ENCODE measurements around the gene CHKB.
"Not testable (repeated sequence)": the region's sequence is repeated elsewhere in the genome, so short reads cannot be mapped to it uniquely, and the experiment has no call there.

The CHKB gene

GRCh38 chr22:50621356-50621880 lies 38.8 kb upstream of the CHKB start:
- Mint-ChIP-seq H3K9me3 (no peaks in the 10 kb centered on the region), H3K36me3 (no peaks in the 10 kb centered on the region), H3K27me3 (no peaks in the 10 kb centered on the region), H3K4me3 (peak overlapping the region; percentile 92), H3K4me1 (peaks cover 20% of the 10 kb centered on the region), H3K27ac (peak overlapping the region; percentile 98)
- ATAC-seq (ENCODE audit: low read depth) (peak; percentile 42), DNase-seq (ENCODE audit: low spot score in 2 of 2) (peak; percentile 41 to 51)

- DNase-seq (ENCODE audit: low spot score in 2 of 2): peak; percentile 71 to 87
- Mint-ChIP-seq H3K4me3 (peak overlapping the region; percentile 92), H3K27ac (peak overlapping the region; percentile 98), H3K4me1 (peaks cover 20% of the 10 kb centered on the region), H3K9me3 (no peaks in the 10 kb centered on the region), H3K36me3 (no peaks in the 10 kb centered on the region), H3K27me3 (no peaks in the 10 kb centered on the region)
- ATAC-seq (ENCODE audit: low read depth): peak; percentile 69
Measured at GRCh38 chr22:50620593-50621355, 38.1 kb upstream of the CHKB start.

- not testable (repeated sequence) for ATAC-seq (ENCODE audit: low read depth); H3K9me3 Mint-ChIP-seq; H3K4me1 Mint-ChIP-seq; H3K4me3 Mint-ChIP-seq; H3K36me3 Mint-ChIP-seq; DNase-seq (ENCODE audit: low spot score in 2 of 2)
- peak overlapping the region; percentile 58 for H3K27ac Mint-ChIP-seq
- peaks cover 16% of the 10 kb centered on the region for H3K27me3 Mint-ChIP-seq
Measured at GRCh38 chr22:50614296-50614695, 31.6 kb upstream of the CHKB start.

GRCh38 chr22:50613291-50613981 lies 30.8 kb upstream of the CHKB start:
- ATAC-seq (ENCODE audit: low read depth): no peak

GRCh38 chr22:50612528-50613221 lies 30.0 kb upstream of the CHKB start:
- Mint-ChIP-seq H3K4me1 (peaks cover 2% of the 10 kb centered on the region), H3K9me3 (peaks cover 2% of the 10 kb centered on the region), H3K4me3 (no peak overlapping the region), H3K27me3 (peaks cover 25% of the 10 kb centered on the region), H3K36me3 (peaks cover 3% of the 10 kb centered on the region), H3K27ac (no peak overlapping the region)
- DNase-seq (ENCODE audit: low spot score in 2 of 2) (no peak), ATAC-seq (ENCODE audit: low read depth) (peak; percentile 41)

More at GRCh38 chr22:50613291-50613981, 30.8 kb upstream of the CHKB start:
- H3K27ac Mint-ChIP-seq: no peak overlapping the region
- H3K36me3 Mint-ChIP-seq: peaks cover 3% of the 10 kb centered on the region
- peaks cover 2% of the 10 kb centered on the region for H3K4me1 Mint-ChIP-seq
- H3K27me3 Mint-ChIP-seq: peaks cover 22% of the 10 kb centered on the region
- DNase-seq (ENCODE audit: low spot score in 2 of 2): no peak
- peaks cover 2% of the 10 kb centered on the region for H3K9me3 Mint-ChIP-seq
- H3K4me3 Mint-ChIP-seq: no peak overlapping the region

- DNase-seq (ENCODE audit: low spot score in 2 of 2) (no peak), ATAC-seq (ENCODE audit: low read depth) (no peak)
- Mint-ChIP-seq H3K36me3 (peaks cover 4% of the 10 kb centered on the region), H3K27me3 (peaks cover 31% of the 10 kb centered on the region), H3K9me3 (peaks cover 2% of the 10 kb centered on the region), H3K4me1 (peaks cover 2% of the 10 kb centered on the region), H3K4me3 (no peak overlapping the region), H3K27ac (no peak overlapping the region)
Measured at GRCh38 chr22:50612168-50612527, 29.5 kb upstream of the CHKB start.

GRCh38 chr22:50611341-50612060 lies 28.9 kb upstream of the CHKB start:
- H3K9me3 Mint-ChIP-seq: peaks cover 2% of the 10 kb centered on the region
- H3K27me3 Mint-ChIP-seq: peaks cover 33% of the 10 kb centered on the region
- H3K27ac Mint-ChIP-seq: no peak overlapping the region
- H3K4me3 Mint-ChIP-seq: no peak overlapping the region
- H3K4me1 Mint-ChIP-seq: peaks cover 2% of the 10 kb centered on the region
- peaks cover 4% of the 10 kb centered on the region for H3K36me3 Mint-ChIP-seq
- no peak for ATAC-seq (ENCODE audit: low read depth)
- DNase-seq (ENCODE audit: low spot score in 2 of 2): no peak

GRCh38 chr22:50610581-50610980 lies 27.9 kb upstream of the CHKB start:
- Mint-ChIP-seq H3K36me3 (peaks cover 4% of the 10 kb centered on the region), H3K27ac (no peak overlapping the region), H3K4me1 (peaks cover 2% of the 10 kb centered on the region), H3K9me3 (peaks cover 2% of the 10 kb centered on the region), H3K27me3 (peaks cover 40% of the 10 kb centered on the region), H3K4me3 (no peak overlapping the region)
- DNase-seq (ENCODE audit: low spot score in 2 of 2) (no peak), ATAC-seq (ENCODE audit: low read depth) (no peak)

- DNase-seq (ENCODE audit: low spot score in 2 of 2): no peak
- Mint-ChIP-seq H3K9me3 (peaks cover 2% of the 10 kb centered on the region), H3K27ac (no peak overlapping the region), H3K4me1 (peaks cover 2% of the 10 kb centered on the region), H3K36me3 (peaks cover 4% of the 10 kb centered on the region), H3K4me3 (no peak overlapping the region), H3K27me3 (peaks cover 41% of the 10 kb centered on the region)
- no peak for ATAC-seq (ENCODE audit: low read depth)
Measured at GRCh38 chr22:50610041-50610451, 27.4 kb upstream of the CHKB start.

GRCh38 chr22:50609599-50609998 lies 26.9 kb upstream of the CHKB start:
- H3K4me3 Mint-ChIP-seq: no peak overlapping the region
- ATAC-seq (ENCODE audit: low read depth) (no peak), DNase-seq (ENCODE audit: low spot score in 2 of 2) (no peak)
- peaks cover 41% of the 10 kb centered on the region for H3K27me3 Mint-ChIP-seq
- peaks cover 4% of the 10 kb centered on the region for H3K36me3 Mint-ChIP-seq
- no peak overlapping the region for H3K27ac Mint-ChIP-seq
- H3K9me3 Mint-ChIP-seq: peaks cover 2% of the 10 kb centered on the region
- H3K4me1 Mint-ChIP-seq: peaks cover 2% of the 10 kb centered on the region

- no peak for DNase-seq (ENCODE audit: low spot score in 2 of 2)
- Mint-ChIP-seq H3K4me1 (no peaks in the 10 kb centered on the region), H3K36me3 (peaks cover 2% of the 10 kb centered on the region), H3K4me3 (no peak overlapping the region), H3K27me3 (peaks cover 39% of the 10 kb centered on the region), H3K27ac (no peak overlapping the region), H3K9me3 (no peaks in the 10 kb centered on the region)
- no peak for ATAC-seq (ENCODE audit: low read depth)
Measured at GRCh38 chr22:50608996-50609395, 26.3 kb upstream of the CHKB start.

- H3K9me3 Mint-ChIP-seq; DNase-seq (ENCODE audit: low spot score in 2 of 2); H3K36me3 Mint-ChIP-seq; ATAC-seq (ENCODE audit: low read depth); H3K4me1 Mint-ChIP-seq; H3K4me3 Mint-ChIP-seq; H3K27ac Mint-ChIP-seq: not testable (repeated sequence)
- peaks cover 41% of the 10 kb centered on the region for H3K27me3 Mint-ChIP-seq
Measured at GRCh38 chr22:50608058-50608840, 25.6 kb upstream of the CHKB start.

- ATAC-seq (ENCODE audit: low read depth) (no peak), DNase-seq (ENCODE audit: low spot score in 2 of 2) (no peak)
- H3K4me1 Mint-ChIP-seq: no peaks in the 10 kb centered on the region
- H3K36me3 Mint-ChIP-seq: peaks cover 2% of the 10 kb centered on the region
- no peak overlapping the region for H3K27ac Mint-ChIP-seq
- no peaks in the 10 kb centered on the region for H3K9me3 Mint-ChIP-seq
- H3K4me3 Mint-ChIP-seq: no peak overlapping the region
- peaks cover 38% of the 10 kb centered on the region for H3K27me3 Mint-ChIP-seq
Measured at GRCh38 chr22:50607659-50608020, 25.0 kb upstream of the CHKB start.
